ENCODE measurements around the gene CYTH1.
A peak's percentile ranks its signal among the peaks of the same experiment; 100 is the strongest.

Gene CYTH1

DNA sequence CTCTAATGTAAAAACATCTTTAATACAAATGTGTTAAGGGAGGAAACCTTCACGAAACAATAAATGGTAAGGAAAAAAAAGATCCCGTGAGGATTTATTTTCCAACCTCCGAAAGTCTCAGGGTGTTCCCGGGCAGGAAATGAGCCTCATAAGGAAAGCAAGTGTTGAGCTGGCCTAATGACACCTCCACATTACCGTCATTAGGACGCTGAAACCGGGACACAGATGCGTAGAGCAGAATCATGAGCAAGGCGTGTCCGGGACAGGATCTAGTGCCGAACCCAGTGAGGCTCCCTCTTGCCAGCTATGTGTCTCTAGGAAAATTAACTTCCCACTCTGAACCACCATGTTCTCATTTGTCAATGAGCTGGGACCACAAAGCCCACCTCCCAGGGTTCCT lies 22.7 kb upstream of the CYTH1 start:
- no peak for DNase-seq (ENCODE audit: low spot score)

DNA sequence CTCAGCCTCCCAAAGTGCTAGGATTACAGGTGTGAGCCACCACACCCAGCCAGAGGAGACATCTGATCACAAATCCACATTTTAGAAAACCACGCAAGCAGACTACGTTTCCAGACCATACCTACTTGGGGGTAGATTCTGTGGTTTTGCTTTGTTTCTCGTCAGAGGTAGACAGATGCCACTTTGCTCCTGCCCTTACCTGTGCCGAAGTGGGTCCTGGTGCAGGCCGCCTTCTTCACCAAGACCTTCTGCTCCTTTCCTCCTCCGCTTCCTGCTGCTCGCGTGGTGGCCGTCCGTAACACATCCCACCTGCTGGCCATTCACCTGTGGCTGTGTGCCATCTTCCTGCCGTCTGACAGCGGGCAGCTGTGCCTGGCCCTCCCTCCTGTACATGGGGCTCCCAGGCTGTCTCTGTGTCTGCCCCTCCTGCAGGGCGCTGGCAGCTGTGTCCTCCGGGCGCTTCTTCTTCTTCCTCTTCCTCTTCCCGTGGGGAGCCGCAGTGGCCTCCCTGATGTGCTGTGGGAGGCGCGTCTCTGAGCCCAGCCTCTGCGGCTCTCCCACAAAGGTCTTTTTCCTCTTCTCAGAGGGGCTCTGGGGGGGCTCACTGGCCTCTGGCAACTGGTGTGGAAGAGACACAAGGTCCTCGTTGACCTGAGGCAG lies 21.2 kb upstream of the CYTH1 start:
- no peak for DNase-seq (ENCODE audit: low spot score)

DNA sequence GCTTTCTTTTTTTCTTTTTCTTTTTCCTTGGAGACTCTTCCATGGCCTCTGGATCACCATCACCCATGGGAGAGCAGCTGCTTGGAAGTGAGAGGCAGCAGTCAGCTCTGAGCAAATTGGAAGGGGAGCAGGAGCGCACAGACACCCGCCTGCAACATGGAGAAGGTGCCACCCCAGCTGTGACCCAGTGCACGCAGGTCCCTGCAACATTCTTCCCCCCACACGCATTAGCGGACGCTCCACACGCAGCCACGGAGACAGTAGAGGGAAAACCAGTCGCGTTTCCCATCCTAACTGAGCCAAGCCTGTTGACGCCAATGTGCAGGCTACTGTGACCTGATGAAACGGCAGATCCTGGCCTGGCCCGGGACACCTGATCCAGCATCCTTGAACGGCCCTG lies 20.4 kb upstream of the CYTH1 start:
- DNase-seq (ENCODE audit: low spot score), result no peak

DNA sequence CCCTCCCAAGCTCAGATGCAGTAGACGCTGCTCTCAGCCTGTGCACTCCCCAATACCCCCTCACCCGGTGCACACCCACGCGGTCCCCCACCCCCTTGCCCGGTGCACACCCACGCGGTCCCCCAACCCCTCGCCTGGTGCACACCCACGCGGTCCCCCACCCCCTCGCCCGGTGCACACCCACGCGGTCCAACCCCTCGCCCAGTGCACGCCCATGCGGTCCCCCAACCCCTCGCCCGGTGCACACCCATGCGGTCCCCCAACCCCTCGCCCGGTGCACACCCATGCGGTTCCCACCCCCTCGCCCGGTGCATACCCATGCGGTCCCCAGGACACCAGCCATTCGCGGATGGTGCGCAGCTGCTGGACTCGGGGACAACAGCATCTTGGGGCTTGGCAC lies 19.9 kb upstream of the CYTH1 start:
- no peak for DNase-seq (ENCODE audit: low spot score)

DNA sequence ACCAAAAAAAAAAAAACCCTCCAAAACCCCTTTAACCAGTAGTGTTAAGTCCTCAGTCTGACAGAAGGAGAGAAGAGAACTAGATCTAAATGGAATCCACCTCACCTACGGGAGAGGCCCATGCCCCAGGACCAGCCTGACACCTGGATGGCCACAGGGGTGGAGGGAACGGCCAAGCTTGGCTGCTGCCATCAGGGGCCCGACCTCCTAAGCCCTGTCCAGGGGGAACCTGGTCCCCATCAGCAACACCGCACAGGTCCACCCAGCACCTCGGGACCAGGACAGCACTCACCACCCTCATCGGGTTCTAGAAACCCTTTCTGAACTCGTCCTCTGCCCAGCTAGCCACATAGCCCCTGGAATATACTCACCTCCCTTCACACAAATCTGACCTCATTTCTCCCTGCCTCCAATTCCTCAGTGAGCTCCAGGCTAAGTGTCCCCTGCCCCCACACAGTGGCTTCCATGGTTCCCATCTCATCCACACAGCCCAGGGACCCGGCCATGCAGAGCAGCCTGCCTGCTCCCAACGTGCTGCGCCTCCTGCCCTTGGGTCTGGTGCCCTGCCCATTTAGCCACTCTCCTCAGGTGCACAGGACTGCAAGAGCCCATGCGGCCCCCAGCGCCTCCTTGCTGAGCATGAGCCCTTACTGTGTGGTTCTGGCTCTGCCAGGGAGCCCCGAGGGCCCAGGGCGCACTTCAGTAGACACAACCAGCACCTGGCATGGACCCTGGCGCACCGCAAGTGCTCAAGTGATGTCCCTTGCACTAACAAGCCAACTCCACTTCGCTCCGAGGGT lies 18.3 kb upstream of the CYTH1 start:
- no peak for DNase-seq (ENCODE audit: low spot score)

DNA sequence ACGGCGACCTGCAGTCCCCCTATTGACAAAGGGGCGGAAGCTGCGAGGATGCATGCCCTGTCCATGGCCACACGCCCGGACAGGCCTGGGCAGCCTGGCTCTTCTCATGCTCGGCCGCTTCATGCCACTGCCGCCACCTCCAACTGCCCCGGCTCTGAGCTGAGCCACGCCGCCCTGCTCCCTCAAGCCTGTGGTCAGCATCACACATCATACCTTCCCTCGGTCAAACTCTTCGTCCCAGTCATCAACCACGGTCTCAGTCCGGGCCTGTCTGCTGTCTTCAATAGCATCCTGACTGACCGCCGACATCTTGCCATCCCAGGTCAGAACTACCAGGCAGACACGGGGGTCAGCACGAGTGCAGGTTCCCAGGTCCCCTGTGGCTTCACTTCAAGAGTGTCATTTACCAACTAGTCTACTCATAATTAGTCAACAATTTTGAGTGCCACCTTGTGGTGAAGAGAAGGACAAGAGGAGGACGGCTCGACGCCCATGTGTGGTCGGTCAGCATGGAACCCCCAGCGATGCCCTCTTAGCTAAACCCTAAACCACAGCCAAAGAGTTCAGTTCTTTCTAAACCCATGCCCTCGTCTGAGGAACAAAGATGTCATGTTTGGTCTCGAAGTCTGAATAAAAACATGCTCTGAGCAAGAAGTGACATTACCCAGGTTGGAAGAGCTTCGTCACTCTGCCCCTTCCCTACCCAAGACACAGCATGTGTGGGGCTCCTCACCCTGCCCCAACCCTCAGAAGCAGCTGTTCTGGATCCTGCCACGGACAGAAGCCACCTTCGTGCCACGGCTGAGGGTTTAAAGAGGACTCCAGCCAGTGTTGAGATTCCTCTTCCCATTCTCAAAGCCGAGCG lies 16.9 kb upstream of the CYTH1 start:
- DNase-seq (ENCODE audit: low spot score), result peak; percentile 42

DNA sequence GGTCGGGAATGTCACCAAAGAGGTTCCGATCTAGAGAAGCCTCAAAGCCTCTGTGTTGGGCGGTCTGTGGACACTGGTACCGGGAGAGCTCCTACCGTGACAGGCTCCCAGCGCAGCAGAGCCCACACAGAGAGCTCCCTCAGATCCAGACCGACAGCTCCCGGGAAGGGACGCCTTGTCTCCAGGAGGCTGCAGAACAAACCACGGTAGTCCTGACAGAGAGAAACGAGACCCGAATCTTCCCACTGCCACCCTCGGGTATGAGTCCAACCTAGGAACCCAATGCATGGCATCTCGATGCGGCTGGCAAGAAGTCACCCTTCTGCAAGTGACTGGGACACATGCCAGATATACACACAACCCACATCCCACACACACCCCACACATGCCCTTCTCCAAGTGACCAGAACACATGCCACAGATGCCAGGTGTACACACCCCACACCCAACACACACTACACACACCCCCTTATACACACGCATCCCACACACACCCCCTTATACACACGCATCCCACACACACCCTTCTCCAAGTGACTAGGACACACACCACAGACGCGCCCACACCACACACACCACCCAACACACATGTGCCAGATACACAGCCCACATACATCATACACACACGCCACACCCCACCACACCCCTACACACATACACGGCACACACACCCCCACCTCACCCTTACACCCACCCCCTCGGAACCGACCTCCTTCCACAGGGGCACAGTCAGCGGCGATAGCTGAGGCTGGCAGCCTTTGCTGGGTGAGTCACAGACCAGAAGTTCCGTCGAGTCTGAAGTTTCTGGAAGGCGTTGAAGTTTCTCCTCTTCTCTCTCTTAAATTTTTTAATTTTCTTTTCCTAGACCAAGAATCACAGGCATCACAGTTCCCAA lies 15.9 kb upstream of the CYTH1 start:
- no peak for DNase-seq (ENCODE audit: low spot score)

DNA sequence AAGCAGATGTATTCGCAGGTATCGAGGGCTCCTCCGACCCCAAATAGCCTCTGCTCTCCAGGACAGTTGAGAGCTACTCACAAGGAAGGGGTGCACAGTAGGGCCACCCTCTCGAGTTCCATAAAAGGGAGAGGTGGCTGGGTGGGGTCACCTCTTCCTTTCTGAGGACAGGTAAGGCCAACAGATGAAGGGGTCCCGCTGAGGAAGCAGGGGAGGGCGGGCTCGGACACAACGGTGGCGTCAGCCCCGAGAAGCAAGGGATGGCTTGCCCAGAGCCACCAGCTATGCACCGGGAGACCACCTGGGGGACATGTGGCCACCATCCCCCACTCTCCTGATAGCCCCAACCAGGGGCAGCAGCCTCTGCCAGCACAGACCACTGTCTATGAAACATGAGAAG lies 15.1 kb upstream of the CYTH1 start:
- no peak for DNase-seq (ENCODE audit: low spot score)

GRCh38 chr17:78796517-78796900 lies 14.4 kb upstream of the CYTH1 start:
- no peak for DNase-seq (ENCODE audit: low spot score)

DNA sequence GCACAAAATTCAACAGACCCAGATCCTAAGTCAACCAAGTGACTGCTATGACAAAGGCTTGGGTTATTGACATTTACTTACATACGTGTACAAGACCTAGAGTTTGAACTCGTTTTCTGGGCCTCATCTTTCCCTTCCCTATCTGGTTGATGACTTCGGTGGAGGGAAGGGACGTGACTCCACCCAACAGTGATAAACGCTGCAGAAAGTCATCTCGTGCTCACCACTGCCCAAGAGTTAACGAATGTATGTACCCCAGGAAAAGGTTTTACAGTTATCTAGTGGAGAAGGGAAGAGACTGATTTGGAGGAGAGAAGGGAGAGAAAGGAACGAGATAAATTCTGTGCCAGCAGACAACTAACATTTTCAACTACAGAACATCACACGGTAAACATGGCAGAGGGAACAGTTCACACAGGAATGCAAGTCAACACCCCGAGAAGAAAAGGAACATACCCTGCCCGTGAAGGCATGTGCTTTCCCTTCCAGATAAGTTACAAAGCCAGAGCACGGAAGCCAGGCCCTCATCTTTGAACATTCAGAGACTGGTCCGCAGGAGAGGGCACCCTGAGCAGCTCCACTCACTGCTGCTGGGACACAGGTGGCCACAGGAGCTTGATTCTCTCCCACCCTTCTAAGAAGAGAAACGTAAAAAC lies 13.9 kb upstream of the CYTH1 start:
- DNase-seq (ENCODE audit: low spot score), result no peak

GRCh38 chr17:78794864-78795640 lies 13.0 kb upstream of the CYTH1 start:
- DNase-seq (ENCODE audit: low spot score), result no peak

- no peak for DNase-seq (ENCODE audit: low spot score)
Measured at GRCh38 chr17:78794399-78794798, 12.3 kb upstream of the CYTH1 start.

- no peak for DNase-seq (ENCODE audit: low spot score)
Measured at GRCh38 chr17:78793968-78794367, 11.9 kb upstream of the CYTH1 start.

DNA sequence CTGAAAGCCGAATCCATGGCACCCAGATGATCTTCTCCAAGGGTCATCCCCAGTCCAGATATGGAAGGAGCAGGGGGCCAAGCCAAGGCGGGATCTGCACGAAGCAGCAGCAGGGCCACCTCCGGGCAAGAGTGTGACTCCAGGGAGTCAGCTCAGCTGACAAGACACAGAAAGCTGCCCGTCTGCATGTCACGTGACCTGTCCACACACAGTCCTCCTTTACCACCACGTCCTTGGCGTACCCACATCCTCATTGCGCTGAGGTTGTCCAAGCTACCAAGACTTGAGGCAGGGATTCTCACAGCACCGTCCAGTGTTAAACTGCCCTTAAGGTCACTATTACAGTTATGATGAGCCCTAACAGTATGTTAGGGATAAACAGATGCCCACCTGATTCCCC lies 11.3 kb upstream of the CYTH1 start:
- DNase-seq (ENCODE audit: low spot score), result no peak

DNA sequence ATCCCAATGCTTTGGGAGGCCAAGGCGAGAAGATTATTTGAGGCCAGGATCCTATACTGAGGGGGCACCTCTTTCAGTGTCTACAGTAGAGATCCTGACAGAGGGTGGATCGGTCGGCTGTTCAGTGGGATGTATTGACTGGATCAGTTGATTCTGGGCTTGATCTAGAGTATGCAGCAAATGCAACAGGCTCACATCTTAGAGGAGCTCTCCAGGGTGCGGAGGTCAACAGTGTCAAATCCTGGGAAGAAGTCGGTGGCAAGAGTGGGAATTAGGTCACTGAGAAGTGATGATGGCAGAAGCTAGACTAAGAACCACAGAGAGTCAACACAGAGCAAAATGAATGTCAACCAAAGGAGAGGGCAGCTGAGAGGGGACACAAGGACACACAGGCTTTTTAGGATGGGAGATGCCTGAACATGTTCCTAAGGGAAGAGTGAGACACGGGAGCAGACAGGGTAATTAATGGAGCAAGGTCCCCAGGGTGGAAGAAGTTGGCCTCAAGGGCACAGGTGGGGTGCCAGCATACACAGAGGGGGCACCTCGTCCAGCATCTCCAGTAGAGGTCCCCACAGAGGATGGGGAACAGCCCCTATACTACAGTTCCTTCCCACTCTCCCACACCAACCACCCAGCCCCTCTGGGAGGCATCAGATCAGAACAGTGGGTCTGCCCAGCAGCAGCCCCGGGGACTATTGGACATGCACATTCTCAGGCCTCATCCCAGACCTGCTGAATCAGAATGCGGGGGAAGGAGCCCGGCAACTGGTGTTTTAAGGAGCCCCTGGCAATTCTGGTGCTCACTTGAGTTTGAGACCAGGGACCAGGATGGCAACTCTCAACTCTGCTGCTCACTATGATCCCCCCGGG lies 10.0 kb upstream of the CYTH1 start:
- no peak for DNase-seq (ENCODE audit: low spot score)

- no peak for DNase-seq (ENCODE audit: low spot score)
Measured at GRCh38 chr17:78790552-78790951, 8.5 kb upstream of the CYTH1 start.

DNA sequence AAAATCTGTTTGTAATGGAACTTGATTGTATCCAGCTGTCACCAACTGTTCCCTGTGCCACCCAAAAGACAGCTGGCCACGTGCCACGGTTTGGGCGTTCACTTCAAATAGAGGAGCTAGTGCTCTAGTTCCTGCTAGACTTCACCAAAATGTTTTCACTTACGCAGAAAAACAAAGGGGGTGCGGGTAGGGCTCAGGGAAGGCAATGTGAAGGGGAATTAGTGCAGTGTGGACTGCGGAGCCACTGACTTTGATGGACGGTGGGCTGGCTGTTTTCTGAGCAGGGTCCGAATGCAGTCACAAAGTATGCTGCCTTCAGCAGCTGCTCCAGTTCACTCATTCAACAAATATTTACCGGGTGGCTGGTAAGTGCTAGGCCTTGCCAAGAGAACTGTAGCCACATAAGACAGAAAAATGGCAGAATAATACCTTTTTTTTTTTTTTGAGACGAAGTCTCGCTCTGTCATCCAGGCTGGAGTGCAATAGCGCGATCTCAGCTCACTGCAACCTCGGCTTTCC lies 7.6 kb upstream of the CYTH1 start:
- DNase-seq (ENCODE audit: low spot score), result no peak

- no peak for DNase-seq (ENCODE audit: low spot score)
Measured at GRCh38 chr17:78789149-78789662, 7.1 kb upstream of the CYTH1 start.

DNA sequence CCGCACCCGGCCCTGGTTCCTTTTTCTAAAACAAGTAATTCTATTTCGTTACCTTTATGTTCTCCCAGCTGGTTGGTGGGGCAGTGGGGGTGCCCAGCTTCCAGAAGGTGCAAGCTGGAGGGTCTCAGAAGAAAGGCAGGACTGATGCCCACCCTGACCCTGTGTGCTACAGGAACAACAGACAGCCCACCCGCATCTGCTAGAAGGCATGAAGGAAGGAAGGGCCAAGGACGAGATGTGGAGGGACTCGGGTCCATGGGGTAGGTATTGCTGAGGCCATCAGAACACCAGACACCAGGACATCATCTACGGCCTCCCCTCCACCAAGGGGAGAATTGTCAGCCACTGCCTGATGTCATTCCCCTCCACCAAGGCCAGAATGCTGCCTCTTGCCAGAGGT lies 6.4 kb upstream of the CYTH1 start:
- DNase-seq (ENCODE audit: low spot score), result no peak

Data from RKO (cell line).